AG09319 (cell line): Measurements from ENCODE around the gene PKIG.

Experiments used
- DNase-seq: peaks from one replicate; pipeline ENCODE4 v3.0.0-alpha.2; 2010; ENCODE audit warnings: low read depth; ENCODE audit errors: extremely low read depth
- CTCF ChIP-seq: IDR thresholded peaks from 2 replicates; pipeline ENCODE4 v1.5.1; 2011; ENCODE audit warnings: low read depth, mild to moderate bottlenecking, inconsistent platforms, low read length, moderate library complexity

The PKIG gene

GRCh38 chr20:44582311-44583025 lies at the start of gene PKIG:
PKIG (plus strand) TSS chr20:44582579; CDS start chr20:44614557, 31,978 bp downstream.
- TF ChIP-seq CTCF, result no peak
- DNase-seq, result peak; percentile 63

GRCh38 chr20:44532981-44533331 lies 49.4 kb upstream of the PKIG start:
- DNase-seq, result no peak
- TF ChIP-seq CTCF, result no peak

- DNase-seq, result no peak
- no peak for TF ChIP-seq CTCF
Measured at GRCh38 chr20:44533928-44534327, 48.5 kb upstream of the PKIG start.

- DNase-seq, result no peak
- no peak for TF ChIP-seq CTCF
Measured at GRCh38 chr20:44536175-44536574, 46.2 kb upstream of the PKIG start.

- TF ChIP-seq CTCF, result peak; percentile 33
- no peak for DNase-seq
Measured at GRCh38 chr20:44537993-44538392, 44.4 kb upstream of the PKIG start.

- no peak for TF ChIP-seq CTCF
- no peak for DNase-seq
Measured at GRCh38 chr20:44540834-44541233, 41.5 kb upstream of the PKIG start.

GRCh38 chr20:44541992-44542391 lies 40.4 kb upstream of the PKIG start:
- no peak for DNase-seq
- no peak for TF ChIP-seq CTCF
